WERI-Rb-1 (cell line): ENCODE measurements around the gene SOX5.

ENCODE experiments used
- DNase-seq: peaks from one replicate; pipeline ENCODE4 v3.0.0-alpha.2; 2020
- H3K27ac ChIP-seq: fragments of 250-450 bp; sonication (Bioruptor Pico); 2 replicates; pipeline ENCODE4 v1.5.1; 2020; ENCODE audit warnings: mild to moderate bottlenecking, moderate library complexity
- H3K27me3 ChIP-seq: fragments of 250-450 bp; sonication (Bioruptor Pico); 2 replicates; pipeline ENCODE4 v1.5.1; 2021; ENCODE audit warnings: mild to moderate bottlenecking, low read depth, moderate library complexity; ENCODE audit not compliant: insufficient read depth, severe bottlenecking
- H3K36me3 ChIP-seq: fragments of 250-450 bp; sonication (Bioruptor Pico); 2 replicates; pipeline ENCODE4 v1.5.1; 2020; ENCODE audit warnings: mild to moderate bottlenecking, moderate library complexity
- H3K4me3 ChIP-seq: 2 replicates; pipeline ENCODE4 v1.5.1; 2011; ENCODE audit warnings: low read depth, mild to moderate bottlenecking, control low read depth, low read length
- H3K9me3 ChIP-seq: fragments of 250-450 bp; sonication (Bioruptor Pico); 2 replicates; pipeline ENCODE4 v1.5.1; 2021; ENCODE audit warnings: mild to moderate bottlenecking, moderate library complexity; ENCODE audit not compliant: severe bottlenecking
- TF ChIP-seq, protein P1 (sequence below): IDR thresholded peaks from 2 replicates; pipeline ENCODE4 v1.5.1; 2011; ENCODE audit warnings: low read depth, mild to moderate bottlenecking, control low read depth, inconsistent platforms, low read length

The SOX5 gene

DNA sequence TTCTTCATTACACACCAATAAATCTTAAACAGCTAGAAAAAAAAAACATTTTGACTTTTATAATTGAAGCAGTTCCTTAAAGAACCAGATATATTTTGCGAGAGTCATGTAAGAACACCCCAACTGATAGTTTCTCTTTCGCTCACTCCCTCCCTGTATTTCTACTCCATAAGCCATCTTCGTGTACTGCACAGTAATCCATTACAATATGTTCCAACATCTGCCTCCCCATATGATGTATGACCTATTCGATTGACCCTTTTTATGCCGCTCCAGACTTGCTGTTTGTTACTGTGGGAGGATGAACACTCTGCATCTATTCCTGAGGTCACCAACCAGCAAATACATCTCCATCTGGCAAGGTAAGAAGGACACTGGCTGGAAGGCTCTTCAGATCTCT lies 331.7 kb downstream of the SOX5 start:
- H3K36me3 ChIP-seq = no peaks in the 10 kb centered on the region
- H3K27ac ChIP-seq = peak overlapping the region; percentile 39
- no peaks in the 10 kb centered on the region for H3K27me3 ChIP-seq
- no peak overlapping the region for H3K4me3 ChIP-seq
- TF ChIP-seq, protein P1, sequence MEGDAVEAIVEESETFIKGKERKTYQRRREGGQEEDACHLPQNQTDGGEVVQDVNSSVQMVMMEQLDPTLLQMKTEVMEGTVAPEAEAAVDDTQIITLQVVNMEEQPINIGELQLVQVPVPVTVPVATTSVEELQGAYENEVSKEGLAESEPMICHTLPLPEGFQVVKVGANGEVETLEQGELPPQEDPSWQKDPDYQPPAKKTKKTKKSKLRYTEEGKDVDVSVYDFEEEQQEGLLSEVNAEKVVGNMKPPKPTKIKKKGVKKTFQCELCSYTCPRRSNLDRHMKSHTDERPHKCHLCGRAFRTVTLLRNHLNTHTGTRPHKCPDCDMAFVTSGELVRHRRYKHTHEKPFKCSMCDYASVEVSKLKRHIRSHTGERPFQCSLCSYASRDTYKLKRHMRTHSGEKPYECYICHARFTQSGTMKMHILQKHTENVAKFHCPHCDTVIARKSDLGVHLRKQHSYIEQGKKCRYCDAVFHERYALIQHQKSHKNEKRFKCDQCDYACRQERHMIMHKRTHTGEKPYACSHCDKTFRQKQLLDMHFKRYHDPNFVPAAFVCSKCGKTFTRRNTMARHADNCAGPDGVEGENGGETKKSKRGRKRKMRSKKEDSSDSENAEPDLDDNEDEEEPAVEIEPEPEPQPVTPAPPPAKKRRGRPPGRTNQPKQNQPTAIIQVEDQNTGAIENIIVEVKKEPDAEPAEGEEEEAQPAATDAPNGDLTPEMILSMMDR = no peak
- DNase-seq = peak; percentile 23
- H3K9me3 ChIP-seq = no peaks in the 10 kb centered on the region

DNA sequence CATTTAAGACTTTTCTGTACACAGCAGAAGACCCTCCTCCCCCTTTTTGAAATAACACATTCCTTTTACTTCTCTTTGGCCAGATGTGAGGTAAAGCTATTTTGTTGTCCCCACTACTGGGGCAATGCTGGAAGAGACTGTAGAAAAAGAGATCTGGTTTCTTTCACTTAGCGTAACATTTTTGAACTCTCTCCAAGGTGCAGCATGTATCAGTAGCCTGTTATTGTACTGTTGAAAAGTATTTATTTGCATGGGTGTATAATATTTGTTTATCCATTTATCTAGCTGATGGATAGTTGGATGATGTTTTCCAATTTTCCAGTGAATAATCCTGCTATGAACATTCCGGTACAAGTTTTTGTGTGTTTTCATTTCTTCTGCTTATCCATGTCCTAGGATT lies 335.2 kb downstream of the SOX5 start:
- Histone ChIP-seq H3K27me3 (no peaks in the 10 kb centered on the region), H3K36me3 (no peaks in the 10 kb centered on the region), H3K4me3 (no peak overlapping the region), H3K27ac (no peak overlapping the region), H3K9me3 (no peaks in the 10 kb centered on the region)
- TF ChIP-seq, protein P1 = no peak
- DNase-seq = no peak

DNA sequence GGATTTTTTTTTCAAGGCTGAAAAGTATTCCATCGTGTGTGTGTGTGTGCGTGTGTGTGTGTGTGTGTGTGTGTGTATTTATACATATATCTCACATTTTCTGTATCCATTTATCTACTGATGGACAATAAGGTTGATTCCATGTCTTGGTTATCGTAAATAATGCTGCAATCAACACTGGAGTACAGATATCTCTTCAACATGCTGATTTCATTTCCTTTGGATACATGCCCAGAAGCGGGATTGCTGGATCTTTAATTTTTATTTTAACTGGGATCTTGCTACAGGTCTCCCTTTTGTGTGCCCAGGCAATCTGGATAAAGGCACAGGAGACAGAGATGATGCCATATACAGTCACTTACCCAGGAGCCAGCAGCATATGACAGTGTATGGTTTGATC lies 338.1 kb downstream of the SOX5 start:
- TF ChIP-seq, protein P1 = no peak
- H3K36me3 ChIP-seq = no peaks in the 10 kb centered on the region
- no peaks in the 10 kb centered on the region for H3K27me3 ChIP-seq
- no peaks in the 10 kb centered on the region for H3K9me3 ChIP-seq
- no peak overlapping the region for H3K4me3 ChIP-seq
- no peak for DNase-seq
- no peak overlapping the region for H3K27ac ChIP-seq

DNA sequence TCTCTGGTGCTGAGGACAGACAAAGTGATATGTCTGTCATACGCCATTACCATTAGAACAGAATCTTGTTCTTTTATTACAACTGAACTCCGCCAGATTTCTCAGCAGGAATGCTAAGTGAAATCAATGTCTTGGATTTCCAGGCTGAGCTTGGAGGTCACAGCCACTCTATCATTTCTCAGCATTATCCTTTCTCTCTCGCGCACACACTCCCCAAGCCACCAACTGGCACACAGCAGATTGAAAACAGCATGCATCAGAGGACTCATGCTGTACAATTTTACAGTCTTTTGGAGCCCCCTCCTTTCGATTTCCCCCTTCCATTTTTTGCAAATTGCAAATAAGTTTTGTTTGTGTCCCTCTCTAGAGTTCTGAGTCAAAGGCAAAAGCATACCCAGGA lies 348.6 kb downstream of the SOX5 start:
- TF ChIP-seq, protein P1 = no peak
- H3K27me3 ChIP-seq = no peaks in the 10 kb centered on the region
- no peak overlapping the region for H3K4me3 ChIP-seq
- H3K9me3 ChIP-seq = peaks cover 12% of the 10 kb centered on the region
- H3K27ac ChIP-seq = no peak overlapping the region
- no peaks in the 10 kb centered on the region for H3K36me3 ChIP-seq
- DNase-seq = no peak

DNA sequence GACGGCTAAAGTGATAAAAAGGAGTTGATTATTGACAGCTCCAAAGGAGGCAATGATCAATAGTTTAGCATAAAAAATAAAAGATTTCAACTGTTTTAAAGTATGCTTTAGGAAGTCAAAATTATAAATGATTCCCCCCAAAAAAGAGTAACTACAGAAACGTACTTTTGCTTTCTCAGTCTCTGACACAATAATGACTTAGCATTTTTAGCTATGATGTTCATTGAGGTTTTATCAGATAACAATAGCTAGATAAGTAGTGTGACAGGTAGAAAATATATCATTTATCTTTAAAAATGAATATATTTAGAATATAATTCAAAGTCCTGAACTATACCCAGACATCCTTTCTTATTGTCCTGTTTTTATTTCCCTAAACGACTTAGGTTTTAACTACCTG lies 352.9 kb downstream of the SOX5 start:
- H3K27me3 ChIP-seq = no peaks in the 10 kb centered on the region
- H3K4me3 ChIP-seq = no peak overlapping the region
- TF ChIP-seq, protein P1 = no peak
- no peak overlapping the region for H3K27ac ChIP-seq
- no peaks in the 10 kb centered on the region for H3K36me3 ChIP-seq
- no peak for DNase-seq
- peaks cover 12% of the 10 kb centered on the region for H3K9me3 ChIP-seq

DNA sequence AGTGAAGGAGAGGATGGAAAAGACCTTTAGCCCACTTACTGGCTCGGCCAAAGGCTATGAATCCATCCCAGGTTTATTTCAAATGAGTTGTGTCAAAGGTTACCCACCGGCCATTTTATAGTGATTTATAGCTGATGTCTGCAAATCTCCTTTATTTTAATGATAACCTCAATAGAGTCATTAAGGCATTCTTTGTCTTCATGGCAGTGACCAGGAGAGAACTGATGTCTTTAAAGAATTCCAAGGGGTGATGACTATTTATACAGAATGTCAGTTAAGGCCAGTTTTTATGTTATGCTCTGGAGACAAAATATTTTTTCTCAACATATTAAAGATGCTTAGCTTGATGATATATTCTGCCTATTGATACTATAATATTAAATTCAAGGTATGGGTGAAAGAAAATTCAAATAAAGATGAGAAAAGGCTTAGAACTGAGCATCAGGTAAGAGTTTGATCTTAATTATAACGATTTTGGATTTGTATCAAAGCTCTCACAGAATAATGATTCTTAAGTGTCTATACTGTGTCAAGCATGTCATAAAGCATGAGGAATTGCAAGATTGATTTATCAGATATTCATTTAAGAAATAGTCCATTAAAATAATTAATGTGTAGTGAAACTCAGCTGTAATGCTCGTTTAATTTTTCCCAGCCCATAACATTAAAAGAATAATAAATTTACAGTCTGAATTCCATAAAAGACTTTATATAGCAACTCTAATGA lies 361.5 kb downstream of the SOX5 start:
- Histone ChIP-seq H3K27me3 (no peaks in the 10 kb centered on the region), H3K36me3 (no peaks in the 10 kb centered on the region), H3K9me3 (no peaks in the 10 kb centered on the region), H3K4me3 (no peak overlapping the region), H3K27ac (no peak overlapping the region)
- no peak for DNase-seq
- TF ChIP-seq, protein P1 = no peak
